ENCODE measurements around the gene GRIK3. TPM values are rescaled to one million over a fixed set of nuclear protein-coding genes. Genes with fewer than 3 reads are reported as not detected.

GRIK3 gene
- total and polyA plus RNA-seq, 4 donors = 0.03 to 0.08 (median 0.05) TPM; not detected in 1

- no peak overlapping the region for H3K9ac ChIP-seq (ENCODE audit: low read depth in 1 of 2, low read length in 2 of 2)
- no peak for DNase-seq (ENCODE audit: low spot score)
- no peaks in the 10 kb centered on the region for H3K4me1 ChIP-seq (ENCODE audit: control insufficient read depth in 4 of 4, insufficient read depth in 4 of 4, low read length in 3 of 4)
- WGBS = 78% methylated on average over 3 of the region's 3 CpGs
- TF ChIP-seq MAX (IDR thresholded peaks at IDR 0.05) = no peak
- no peak for TF ChIP-seq RAD21 (IDR thresholded peaks at IDR 0.05)
- TF ChIP-seq CTCF (IDR thresholded peaks at IDR 0.05; ENCODE audit: low read depth, low read length, missing input control) = no peak
- TF ChIP-seq YY1 (IDR thresholded peaks at IDR 0.05) = no peak
- TF ChIP-seq ZBTB33 (IDR thresholded peaks at IDR 0.05) = no peak
- no peak for TF ChIP-seq NR2F2 (IDR thresholded peaks at IDR 0.05)
- no peak for TF ChIP-seq HNF4A (conservative IDR thresholded peaks at IDR 0.05)
- no peak for TF ChIP-seq EGR1 (IDR thresholded peaks at IDR 0.05; ENCODE audit: low read depth in 2 of 2)
- TF ChIP-seq JUND (IDR thresholded peaks at IDR 0.05) = no peak
- TF ChIP-seq ATF3 (IDR thresholded peaks at IDR 0.05) = no peak
- no peak for TF ChIP-seq RXRA (IDR thresholded peaks at IDR 0.05)
- TF ChIP-seq REST (IDR thresholded peaks at IDR 0.05) = no peak
- TF ChIP-seq TAF1 (conservative IDR thresholded peaks at IDR 0.05) = no peak
- TF ChIP-seq SP1 (IDR thresholded peaks at IDR 0.05) = no peak
- TF ChIP-seq GABPA (IDR thresholded peaks at IDR 0.05 in 1 of 2, conservative IDR thresholded peaks at IDR 0.05 in 1 of 2) = no peak
- no peak for TF ChIP-seq FOXA2 (IDR thresholded peaks at IDR 0.05)
- TF ChIP-seq HNF4G (IDR thresholded peaks at IDR 0.05) = no peak
- TF ChIP-seq FOXA1 (IDR thresholded peaks at IDR 0.05) = no peak
- H3K27ac ChIP-seq (ENCODE audit: low read depth in 1 of 2, low read length in 2 of 2) = no peak overlapping the region
- no peaks in the 10 kb centered on the region for H3K9me3 ChIP-seq (ENCODE audit: control insufficient read depth in 4 of 4, low read length in 3 of 4)
- H3K36me3 ChIP-seq (ENCODE audit: control insufficient read depth in 4 of 4, insufficient read depth in 3 of 4, low read depth in 1 of 4, low read length in 3 of 4) = no peaks in the 10 kb centered on the region
- H3K27me3 ChIP-seq (ENCODE audit: control insufficient read depth in 4 of 4, insufficient read depth in 4 of 4, low read length in 3 of 4) = peaks cover 0 to 5% (median 0%) of the 10 kb centered on the region in 4 donors
- no peak overlapping the region for H3K4me3 ChIP-seq (ENCODE audit: low read depth in 1 of 3, low read length in 3 of 3)
These were observed 33.9 kb upstream of the GRIK3 start for GRCh38 chr1:37068260-37068659.

Measured in liver (tissue), 9 donors.